NK-92 treated with Interleukin-12 subunit alpha and Interleukin-12 subunit beta, amount 100 ng/mL, for 24 hours (cell line): ENCODE data around the gene IFT80.
"Not testable (repeated sequence)": the region's sequence is repeated elsewhere in the genome, so short reads cannot be mapped to it uniquely, and the experiment has no call there.

Experiments used
- DNase-seq: peaks from one replicate; lab custom pipeline; 2025; lab: John Stamatoyannopoulos, UW

IFT80 gene

GRCh38 chr3:160365869-160366522 lies 33.0 kb downstream of the IFT80 start:
- DNase-seq = no peak

GRCh38 chr3:160362896-160363295 lies 36.1 kb downstream of the IFT80 start:
- not testable (repeated sequence) for DNase-seq

GRCh38 chr3:160355826-160356225 lies 43.2 kb downstream of the IFT80 start:
- no peak for DNase-seq

DNA sequence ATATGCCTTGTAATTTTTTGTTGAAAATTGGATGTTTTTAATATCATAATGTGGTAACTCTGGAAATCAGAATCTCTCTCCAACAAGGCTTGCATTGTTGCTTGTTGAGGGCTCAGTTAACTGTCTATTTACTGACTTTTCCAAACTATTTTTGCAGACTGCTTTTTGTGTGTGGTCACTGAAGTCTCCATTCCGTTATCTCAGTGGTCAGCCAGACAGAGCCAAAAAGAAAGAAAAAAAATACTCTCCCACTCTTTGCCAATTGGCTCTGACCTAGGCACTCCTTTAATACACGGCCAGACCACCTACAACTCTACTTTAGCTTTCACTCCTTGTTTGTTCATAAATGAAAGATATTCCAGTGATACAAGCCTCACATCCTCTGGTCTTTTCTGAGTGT lies 52.5 kb downstream of the IFT80 start:
- DNase-seq = no peak

- no peak for DNase-seq
Measured at GRCh38 chr3:160343132-160343531, 55.9 kb downstream of the IFT80 start.

DNA sequence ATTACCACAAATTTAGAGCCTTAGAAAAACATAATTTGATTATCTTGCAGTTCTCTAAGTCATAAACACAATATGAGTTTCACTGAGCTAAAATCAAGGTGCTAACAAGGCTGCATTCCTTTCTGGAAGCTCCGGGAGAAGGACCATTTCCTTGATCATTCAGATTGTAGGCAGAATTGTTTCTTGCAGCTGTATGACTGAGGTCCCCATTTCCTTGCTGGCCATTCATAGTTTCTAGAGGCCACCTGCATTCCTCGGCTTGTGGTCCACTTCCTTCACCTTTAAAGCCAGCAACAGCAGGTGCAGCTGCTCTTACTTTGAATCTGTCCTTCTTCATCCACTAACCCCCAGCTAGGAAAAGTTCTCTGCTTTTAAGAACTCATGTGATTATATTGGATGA lies 58.7 kb downstream of the IFT80 start:
- DNase-seq = no peak

- DNase-seq = no peak
Measured at GRCh38 chr3:160331127-160331937, 67.7 kb downstream of the IFT80 start.

DNA sequence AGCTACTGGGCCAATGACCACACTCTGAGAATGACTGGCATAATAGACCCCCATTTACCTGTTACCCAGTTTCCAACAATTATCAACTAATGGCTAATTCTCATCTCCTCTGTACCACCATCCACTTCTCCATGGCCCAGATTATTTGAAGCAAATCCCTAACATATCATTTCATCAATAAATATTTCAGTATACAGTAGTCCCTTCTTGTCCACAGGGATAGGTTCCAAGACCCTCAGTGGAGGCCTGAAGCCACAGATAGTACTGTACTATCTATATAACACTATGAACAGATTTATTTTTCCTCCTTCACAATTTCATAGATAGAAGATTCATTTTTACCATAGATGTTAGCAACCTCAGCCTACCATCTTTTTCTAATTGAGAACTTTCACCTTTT lies 68.3 kb downstream of the IFT80 start:
- DNase-seq = no peak

DNA sequence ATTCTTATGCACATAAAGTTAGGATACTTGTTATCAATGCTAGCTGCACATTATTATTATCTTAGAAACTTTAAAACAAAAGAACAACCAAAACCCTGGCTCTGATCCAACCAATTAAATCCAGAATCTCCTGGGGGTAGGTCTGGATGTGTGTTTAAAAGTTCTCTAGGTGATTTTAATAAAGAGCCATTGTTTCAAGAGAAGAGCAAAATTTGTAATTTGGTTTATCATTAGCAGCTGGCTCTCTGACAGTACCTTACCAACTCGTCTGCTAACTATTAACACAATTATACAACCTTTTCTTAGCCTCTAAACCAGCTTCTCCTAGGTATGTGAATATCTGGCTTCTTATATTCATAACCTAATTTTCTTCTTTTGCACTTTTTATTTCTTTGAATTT lies 68.9 kb downstream of the IFT80 start:
- no peak for DNase-seq

DNA sequence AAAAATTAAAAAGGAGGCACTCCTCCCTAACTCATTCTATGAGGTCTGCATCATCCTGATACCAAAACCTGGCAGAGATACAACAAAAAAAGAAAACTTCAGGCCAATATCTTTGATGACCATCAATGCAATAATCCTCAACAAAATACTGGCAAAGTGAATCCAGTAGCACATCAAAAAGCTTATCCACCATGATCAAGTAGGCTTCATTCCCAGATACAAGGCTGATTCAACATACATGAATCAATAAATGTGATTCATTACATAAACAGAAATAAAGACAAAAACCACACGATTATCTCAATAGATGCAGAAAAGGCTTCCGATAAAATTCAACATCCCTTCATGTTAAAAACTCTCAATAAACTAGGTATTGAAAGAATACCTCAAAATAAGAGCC lies 72.7 kb downstream of the IFT80 start:
- DNase-seq = not testable (repeated sequence)

DNA sequence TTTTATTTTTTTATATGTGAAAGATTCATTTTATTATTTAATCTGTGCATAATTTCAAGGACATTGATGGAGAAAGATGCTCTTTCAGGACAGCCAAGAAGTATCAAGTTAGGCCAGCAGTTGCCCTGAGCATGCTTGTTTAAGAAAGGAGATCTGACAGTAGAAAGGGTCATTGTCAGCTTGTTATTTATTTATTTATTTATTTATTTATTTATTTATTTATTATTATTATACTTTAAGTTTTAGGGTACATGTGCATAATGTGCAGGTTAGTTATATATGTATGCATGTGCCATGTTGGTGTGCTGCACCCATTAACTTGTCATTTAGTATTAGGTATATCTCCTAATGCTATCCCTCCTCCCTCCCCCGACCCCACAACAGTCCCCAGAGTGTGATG lies 77.2 kb downstream of the IFT80 start:
- DNase-seq = not testable (repeated sequence)

DNA sequence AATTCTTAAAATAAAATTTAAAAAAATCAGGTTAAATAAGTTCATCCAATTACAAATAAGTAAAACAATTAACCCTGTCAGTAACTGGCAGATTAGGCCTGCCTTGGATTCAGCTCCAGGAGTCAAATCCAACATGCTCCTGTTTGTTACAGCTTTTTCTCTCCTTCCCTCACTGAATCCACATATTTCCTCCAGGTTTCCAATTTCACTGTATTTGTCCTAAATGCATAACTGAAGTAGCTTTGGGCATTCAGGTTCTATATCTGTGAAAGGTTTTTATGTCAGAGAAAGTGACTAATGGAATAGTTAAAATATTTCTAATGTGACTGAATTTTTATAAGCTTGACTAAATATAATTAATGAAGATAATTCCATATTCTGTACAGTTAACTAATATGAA lies 79.7 kb downstream of the IFT80 start:
- DNase-seq = no peak

DNA sequence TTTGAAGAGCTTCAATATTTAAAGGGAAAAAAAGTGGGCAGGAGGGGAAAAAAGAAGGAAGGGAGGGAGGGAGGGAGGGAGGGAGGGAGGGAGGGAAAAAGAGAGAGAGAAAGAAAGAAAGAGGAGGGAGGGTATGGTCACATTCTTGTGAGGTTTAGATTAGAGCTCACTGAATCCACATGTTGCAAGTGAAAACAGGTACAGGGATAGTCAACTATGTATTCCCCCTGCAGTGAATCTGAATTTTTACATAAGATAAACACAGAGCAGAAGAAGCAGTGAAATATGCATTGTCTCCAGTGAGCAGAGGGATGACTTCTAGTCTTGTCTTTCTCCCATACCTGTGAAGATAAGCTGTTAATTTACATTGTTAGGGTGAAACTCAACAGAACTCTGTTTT lies 84.0 kb downstream of the IFT80 start:
- DNase-seq = no peak

DNA sequence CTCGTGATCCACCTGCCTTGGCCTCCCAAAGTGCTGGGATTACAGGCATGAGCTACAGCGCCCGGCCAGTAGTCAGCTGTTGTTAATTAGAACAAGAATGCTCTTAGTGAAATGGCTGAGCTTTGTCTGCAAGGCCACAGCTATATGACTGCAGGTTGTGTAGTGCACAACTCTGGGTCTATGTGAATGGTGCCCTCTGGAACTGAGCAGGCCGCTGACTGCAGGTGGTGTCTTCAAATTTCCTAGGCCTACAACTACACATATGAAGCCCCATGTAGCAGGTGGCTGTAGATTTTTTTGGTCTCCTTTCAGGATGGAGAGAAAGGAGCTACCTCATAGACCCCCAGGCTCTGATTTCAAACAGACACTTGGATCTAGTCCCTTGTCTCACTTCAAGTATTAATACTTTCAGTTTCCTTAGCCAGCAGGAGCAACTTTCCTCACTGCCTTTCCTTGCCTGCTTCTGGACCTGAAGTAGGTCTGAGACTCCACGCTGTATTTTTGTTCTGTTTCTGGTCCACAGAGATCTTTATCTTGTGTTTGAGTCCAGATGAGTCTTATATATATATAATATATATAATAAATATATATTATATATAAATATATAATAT lies 86.9 kb downstream of the IFT80 start:
- DNase-seq = no peak

GRCh38 chr3:160302806-160303205 lies 96.2 kb downstream of the IFT80 start:
- no peak for DNase-seq

DNA sequence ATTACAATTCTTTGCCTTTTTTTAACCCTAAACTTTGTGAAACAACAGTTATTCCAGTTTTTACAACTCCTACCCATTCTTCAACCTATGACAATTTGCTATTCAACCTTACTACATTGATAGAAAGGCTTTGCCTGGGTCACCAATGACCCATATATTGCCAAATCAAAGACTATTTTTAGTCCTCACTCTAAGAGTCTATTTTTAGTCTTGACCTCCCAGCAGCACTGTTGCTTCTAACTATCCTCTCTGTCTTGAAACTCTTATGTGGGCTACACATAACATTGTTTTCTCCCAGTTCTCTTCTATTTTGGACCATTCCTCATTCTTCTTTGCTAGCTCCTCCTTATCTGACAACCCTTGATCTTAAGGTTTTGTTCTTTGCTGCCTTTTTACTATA lies 102.4 kb downstream of the IFT80 start:
- DNase-seq = no peak

DNA sequence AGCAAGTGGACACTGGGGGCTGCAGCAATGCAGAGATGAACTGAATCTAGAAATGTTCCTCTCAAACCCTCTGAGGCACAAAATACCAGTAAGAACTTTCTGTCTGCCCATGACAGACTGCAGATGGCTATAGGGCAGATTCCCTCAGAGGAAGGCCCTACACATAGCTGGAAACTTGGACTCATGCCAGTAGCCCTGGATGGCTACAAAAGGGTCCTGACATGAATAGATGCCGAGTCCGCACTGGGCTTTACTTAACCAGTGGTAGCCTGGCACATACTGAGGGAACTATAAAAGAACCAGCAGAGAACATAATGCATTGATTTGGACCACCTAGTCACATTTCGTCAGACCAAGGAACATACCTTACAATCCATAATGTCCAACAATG lies 107.1 kb downstream of the IFT80 start:
- no peak for DNase-seq

DNA sequence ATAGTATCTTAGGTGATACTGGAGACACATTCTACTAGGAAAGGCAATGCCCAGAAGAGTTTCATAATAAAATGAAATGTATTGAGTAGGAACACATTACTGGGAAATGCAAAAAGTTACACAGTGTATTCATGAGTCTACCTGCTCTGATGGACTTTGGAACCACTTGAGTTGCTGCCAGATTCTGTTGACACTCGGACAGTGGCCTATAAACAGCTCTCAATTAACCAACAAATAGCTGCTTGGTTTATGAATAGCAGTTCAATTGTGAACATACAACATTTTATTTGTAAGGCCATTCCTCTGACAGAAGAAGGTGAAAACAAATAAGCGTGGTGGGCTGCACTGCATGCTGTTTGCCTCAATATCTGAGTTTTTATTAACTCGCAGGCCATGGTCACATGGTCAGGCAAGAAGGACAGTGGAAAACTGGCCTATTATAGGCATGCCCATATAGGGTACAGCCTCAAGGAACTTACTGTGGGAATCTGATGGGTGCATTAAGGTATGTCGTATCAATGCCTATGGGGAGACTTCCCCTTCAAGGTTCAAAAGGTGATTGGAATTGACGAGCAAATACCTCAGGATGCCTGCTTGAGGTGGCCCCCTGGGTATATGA lies 107.6 kb downstream of the IFT80 start:
- no peak for DNase-seq

GRCh38 chr3:160287666-160288065 lies 111.4 kb downstream of the IFT80 start:
- DNase-seq = no peak

DNA sequence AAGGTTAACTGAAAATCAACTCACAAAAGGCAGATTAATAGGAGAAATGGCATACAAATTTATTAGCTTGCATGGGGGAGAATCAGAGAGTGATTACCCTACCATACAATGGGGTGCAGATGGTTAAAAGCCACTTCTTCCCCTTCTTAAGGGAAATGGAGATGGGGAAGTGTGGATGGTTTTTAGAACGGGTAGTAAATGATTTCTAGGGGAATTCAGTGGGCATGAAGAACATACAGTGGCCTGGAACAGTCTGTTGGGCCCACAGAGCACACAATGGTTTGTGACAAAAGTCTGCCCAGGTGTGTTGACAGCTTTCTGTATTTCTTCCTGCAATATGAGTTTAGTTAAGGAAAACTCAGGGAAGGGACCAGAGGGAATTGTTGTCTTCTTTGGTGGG lies 112.8 kb downstream of the IFT80 start:
- DNase-seq = no peak

DNA sequence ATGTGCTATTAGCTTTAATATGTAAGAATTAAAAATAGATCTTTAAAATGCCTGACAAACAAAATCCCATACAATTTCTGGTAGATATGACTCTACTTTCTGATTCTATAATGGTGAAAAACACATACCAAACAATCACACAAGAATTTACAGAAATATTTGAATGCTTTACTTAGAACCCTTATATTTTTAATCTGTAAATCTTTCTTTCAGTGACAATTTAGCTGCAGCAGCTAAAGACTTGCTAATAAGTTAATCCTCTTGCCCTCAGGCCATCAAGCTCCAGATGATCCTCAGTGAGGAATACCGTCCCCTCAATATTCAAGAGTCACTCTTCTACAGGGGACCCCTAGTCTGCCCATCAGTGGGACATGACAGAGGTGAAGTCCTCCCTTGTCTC lies 118.2 kb downstream of the IFT80 start:
- no peak for DNase-seq

DNA sequence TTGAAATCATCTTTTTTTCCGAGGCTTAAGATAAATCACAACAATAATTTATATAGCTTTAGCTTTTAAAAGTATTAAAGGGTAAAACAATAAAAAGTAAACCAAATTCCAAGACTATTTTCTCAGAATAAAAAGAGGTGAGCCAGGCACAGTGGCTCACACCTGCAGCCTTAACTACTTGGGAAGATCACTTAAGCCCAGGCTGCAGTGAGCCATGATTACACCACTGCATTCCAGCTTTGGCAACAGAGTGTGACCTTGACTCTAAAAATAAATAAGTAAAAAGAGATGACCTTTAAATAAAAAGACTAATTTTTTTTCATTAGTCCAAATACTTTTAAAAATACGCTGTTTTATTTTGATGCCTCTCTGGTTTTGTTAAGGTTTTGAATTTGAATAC lies 119.4 kb downstream of the IFT80 start:
- no peak for DNase-seq

DNA sequence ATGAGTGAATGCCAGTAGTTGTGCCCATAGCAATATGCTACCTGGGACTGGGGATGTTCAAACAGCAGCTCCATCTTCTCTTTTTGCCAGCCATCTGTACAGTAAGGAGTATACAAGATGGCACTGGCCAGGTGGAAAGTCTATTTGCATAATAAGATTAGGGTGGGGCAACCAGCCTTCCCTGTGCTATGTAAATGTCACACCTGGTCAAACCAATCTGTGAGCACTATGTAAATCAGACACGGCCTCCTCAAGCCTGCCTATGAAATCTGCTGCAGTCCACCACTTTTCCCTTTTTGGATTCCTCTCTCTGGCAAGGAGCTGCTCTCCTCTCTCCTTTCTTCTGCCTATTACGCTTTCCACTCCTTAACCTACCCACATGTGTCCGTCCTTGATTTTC lies 120.8 kb downstream of the IFT80 start:
- no peak for DNase-seq
